Kidney tubule cell (primary cell): ENCODE measurements around the gene PCBP3.
"Not testable (repeated sequence)": the region's sequence is repeated elsewhere in the genome, so short reads cannot be mapped to it uniquely, and the experiment has no call there.

Source experiments
- DNase-seq: peaks from one replicate; pipeline ENCODE4 v3.0.0-alpha.2; 2018; ENCODE audit warnings: low spot score

The PCBP3 gene

GRCh38 chr21:45635271-45636151 is 8.0 kb upstream of the PCBP3 start:
- no peak for DNase-seq

- no peak for DNase-seq
Observed at GRCh38 chr21:45636459-45636858, 7.1 kb upstream of the PCBP3 start.

- no peak for DNase-seq
Observed at GRCh38 chr21:45636951-45637646, 6.4 kb upstream of the PCBP3 start.

- no peak for DNase-seq
Observed at GRCh38 chr21:45637883-45638282, 5.6 kb upstream of the PCBP3 start.

GRCh38 chr21:45638707-45639106 is 4.8 kb upstream of the PCBP3 start:
- no peak for DNase-seq

GRCh38 chr21:45639206-45640000 is 4.1 kb upstream of the PCBP3 start:
- no peak for DNase-seq

GRCh38 chr21:45640001-45640887 is 3.3 kb upstream of the PCBP3 start:
- DNase-seq = no peak

- DNase-seq = no peak
Observed at GRCh38 chr21:45640888-45641479, 2.5 kb upstream of the PCBP3 start.

GRCh38 chr21:45641480-45642035 is 2.0 kb upstream of the PCBP3 start:
- DNase-seq = no peak

GRCh38 chr21:45642122-45642813 is 1.3 kb upstream of the PCBP3 start:
- DNase-seq = no peak

GRCh38 chr21:45644041-45644906 is 749 bp downstream of the PCBP3 start:
- DNase-seq = no peak

GRCh38 chr21:45651921-45652320 is 8.4 kb downstream of the PCBP3 start:
- DNase-seq = no peak

- DNase-seq = no peak
Observed at GRCh38 chr21:45655124-45655523, 11.6 kb downstream of the PCBP3 start.

- not testable (repeated sequence) for DNase-seq
Observed at GRCh38 chr21:45656114-45656513, 12.6 kb downstream of the PCBP3 start.

- not testable (repeated sequence) for DNase-seq
Observed at GRCh38 chr21:45661913-45662622, 18.5 kb downstream of the PCBP3 start.

GRCh38 chr21:45662623-45663245 is 19.2 kb downstream of the PCBP3 start:
- not testable (repeated sequence) for DNase-seq

- DNase-seq = no peak
Observed at GRCh38 chr21:45669382-45669781, 25.9 kb downstream of the PCBP3 start.

- DNase-seq = no peak
Observed at GRCh38 chr21:45670731-45671130, 27.2 kb downstream of the PCBP3 start.
